SJSA1 (cell line): ENCODE results near the gene KIAA0930. TPM values are rescaled to one million over a fixed set of nuclear protein-coding genes. Genes with fewer than 3 reads are reported as not detected.

ENCODE experiments used
- DNase-seq, 2 experiments: peaks; one replicate each; pipeline ENCODE4 v3.0.0-alpha.2; 2015 to 2020; ENCODE audit warnings: low spot score in 2 of 2, low read depth in 1 of 2
- H3K27ac ChIP-seq: fragments of 250-450 bp; sonication (Bioruptor Pico); 2 replicates; pipeline ENCODE4 v1.5.1; 2020; ENCODE audit warnings: mild to moderate bottlenecking, moderate library complexity
- H3K27me3 ChIP-seq: fragments of 250-450 bp; sonication (Bioruptor Pico); replicated peaks from 2 replicates; pipeline ENCODE4 v1.5.1; 2020; ENCODE audit warnings: mild to moderate bottlenecking, moderate library complexity
- H3K36me3 ChIP-seq: fragments of 250-450 bp; sonication (Bioruptor Pico); 2 replicates; pipeline ENCODE4 v1.5.1; 2020; ENCODE audit warnings: mild to moderate bottlenecking
- H3K4me1 ChIP-seq: fragments of 250-450 bp; sonication (Bioruptor Pico); replicated peaks from 2 replicates; pipeline ENCODE4 v1.6.1; 2021; ENCODE audit warnings: mild to moderate bottlenecking
- H3K4me3 ChIP-seq: fragments of 250-450 bp; sonication (Bioruptor Pico); 2 replicates; pipeline ENCODE4 v1.5.1; 2020; ENCODE audit warnings: mild to moderate bottlenecking
- H3K9me3 ChIP-seq: fragments of 250-450 bp; sonication (Bioruptor Pico); replicated peaks from 2 replicates; pipeline ENCODE4 v1.5.1; 2020; ENCODE audit warnings: mild to moderate bottlenecking
- total RNA-seq: library from RNA; depleted of rRNA; stranded (reverse); fragments of >200 nt; shearing (Covaris generic); gene quantifications from 2 replicates; pipeline ENCODE4 v1.2.3, GENCODE V29; 2014

The KIAA0930 gene
- total RNA-seq, 1 experiment from 2014 or later: 192 TPM

- Histone ChIP-seq H3K4me1 (peaks cover 62% of the 10 kb centered on the region), H3K36me3 (peaks cover 52% of the 10 kb centered on the region), H3K27ac (no peak overlapping the region; the same call in 1 of the 2 replicates), H3K27me3 (no peaks in the 10 kb centered on the region), H3K4me3 (peak overlapping the region; percentile 37), H3K9me3 (no peaks in the 10 kb centered on the region)
- no peak for DNase-seq
Observed at GRCh38 chr22:45210577-45210976, 30.1 kb downstream of the KIAA0930 start.

- peaks cover 55% of the 10 kb centered on the region for H3K36me3 ChIP-seq
- H3K4me1 ChIP-seq: peaks cover 62% of the 10 kb centered on the region
- H3K4me3 ChIP-seq: no peak overlapping the region
- no peak overlapping the region; the same call in 1 of the 2 replicates for H3K27ac ChIP-seq
- no peaks in the 10 kb centered on the region for H3K9me3 ChIP-seq
- H3K27me3 ChIP-seq: no peaks in the 10 kb centered on the region
- no peak for DNase-seq
Observed at GRCh38 chr22:45210174-45210573, 30.5 kb downstream of the KIAA0930 start.

- H3K27me3 ChIP-seq: no peaks in the 10 kb centered on the region
- peak; percentile 82 to 92 for DNase-seq
- no peaks in the 10 kb centered on the region for H3K9me3 ChIP-seq
- no peak overlapping the region for H3K4me3 ChIP-seq
- peak overlapping the region; percentile 51; the same call in 1 of the 2 replicates for H3K27ac ChIP-seq
- H3K36me3 ChIP-seq: peaks cover 65% of the 10 kb centered on the region
- H3K4me1 ChIP-seq: peaks cover 65% of the 10 kb centered on the region
Observed at GRCh38 chr22:45208993-45209838, 31.5 kb downstream of the KIAA0930 start.

DNA sequence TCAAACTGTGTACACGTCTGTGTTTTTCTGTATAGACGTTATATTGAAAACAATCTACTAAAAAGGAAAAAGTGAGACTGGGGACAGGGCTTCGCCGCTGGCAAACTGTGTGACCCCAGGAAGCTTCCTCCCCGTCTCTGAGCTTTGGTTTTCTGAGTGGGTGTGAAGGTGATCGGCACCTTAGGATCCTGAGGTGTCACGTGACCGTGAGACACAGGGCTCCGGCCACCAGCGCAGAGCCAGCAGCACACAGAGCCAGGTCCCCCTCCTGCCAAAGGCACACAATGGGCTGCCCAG is 32.0 kb downstream of the KIAA0930 start:
- Histone ChIP-seq H3K4me3 (no peak overlapping the region), H3K36me3 (peaks cover 70% of the 10 kb centered on the region), H3K4me1 (peaks cover 66% of the 10 kb centered on the region), H3K9me3 (no peaks in the 10 kb centered on the region), H3K27me3 (no peaks in the 10 kb centered on the region), H3K27ac (peak overlapping the region; percentile 51; the same call in 1 of the 2 replicates)
- DNase-seq: no peak

DNA sequence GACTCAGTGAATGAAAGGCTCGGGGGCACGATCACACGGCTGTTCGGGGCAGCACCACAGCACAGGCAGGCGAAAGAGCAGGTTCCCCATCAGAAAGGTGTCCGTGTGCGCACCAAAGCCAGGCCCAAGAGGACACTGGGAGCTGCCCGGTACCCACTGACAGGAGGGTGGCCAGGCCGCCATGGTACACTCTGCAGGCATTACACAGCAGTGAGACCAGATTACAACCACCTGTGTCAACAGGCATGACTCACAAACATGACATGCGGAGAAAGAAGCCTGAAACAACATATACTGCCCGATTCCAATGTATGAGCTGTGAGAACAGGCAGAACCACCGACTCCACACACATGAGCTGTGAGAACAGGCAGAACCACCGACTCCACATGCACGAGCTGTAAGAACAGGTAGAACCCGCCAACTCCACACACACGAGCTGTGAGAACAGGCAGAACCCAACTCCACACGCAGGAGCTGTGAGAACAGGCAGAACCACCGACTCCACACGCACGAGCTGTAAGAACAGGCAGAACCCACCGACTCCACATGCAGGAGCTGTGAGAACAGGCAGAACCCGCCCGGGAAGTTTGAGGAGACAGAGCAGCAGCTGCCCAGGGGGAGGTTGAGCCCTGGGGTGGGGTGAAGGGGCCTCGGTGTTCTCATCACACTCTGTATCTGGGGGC is 32.6 kb downstream of the KIAA0930 start:
- no peak overlapping the region for H3K4me3 ChIP-seq
- peak overlapping the region; percentile 51 for H3K27ac ChIP-seq
- DNase-seq: peak; percentile 60 to 69
- peaks cover 76% of the 10 kb centered on the region for H3K36me3 ChIP-seq
- no peaks in the 10 kb centered on the region for H3K27me3 ChIP-seq
- peaks cover 66% of the 10 kb centered on the region for H3K4me1 ChIP-seq
- H3K9me3 ChIP-seq: no peaks in the 10 kb centered on the region

- Histone ChIP-seq H3K9me3 (no peaks in the 10 kb centered on the region), H3K36me3 (peaks cover 79% of the 10 kb centered on the region), H3K4me1 (peaks cover 67% of the 10 kb centered on the region), H3K27me3 (no peaks in the 10 kb centered on the region), H3K4me3 (no peak overlapping the region), H3K27ac (peak overlapping the region; percentile 51)
- peak in 1 of 2 experiments; percentile 45 for DNase-seq
Observed at GRCh38 chr22:45207533-45207932, 33.2 kb downstream of the KIAA0930 start.

DNA sequence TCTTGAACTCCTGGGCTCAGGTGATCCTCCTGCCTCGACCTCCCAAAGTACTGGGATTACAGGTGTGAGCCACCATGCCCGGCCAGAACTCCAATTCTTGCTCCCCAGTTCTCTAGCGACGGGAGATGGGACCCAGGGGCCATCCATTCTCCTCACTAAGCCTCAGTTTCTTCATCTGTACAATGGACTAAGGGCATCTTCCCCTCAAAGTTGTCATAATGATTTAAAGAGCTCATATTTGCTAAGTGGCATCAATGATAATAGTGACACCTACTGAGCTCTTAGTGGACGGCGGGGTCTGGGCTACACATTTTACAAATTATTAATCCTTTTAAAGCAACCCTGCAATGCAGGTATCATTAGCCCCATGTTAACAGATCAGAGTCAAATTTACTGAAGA is 34.5 kb downstream of the KIAA0930 start:
- H3K4me3 ChIP-seq: no peak overlapping the region
- peaks cover 78% of the 10 kb centered on the region for H3K36me3 ChIP-seq
- H3K9me3 ChIP-seq: no peaks in the 10 kb centered on the region
- DNase-seq: no peak
- H3K27me3 ChIP-seq: no peaks in the 10 kb centered on the region
- peaks cover 69% of the 10 kb centered on the region for H3K4me1 ChIP-seq
- H3K27ac ChIP-seq: no peak overlapping the region

- H3K9me3 ChIP-seq: no peaks in the 10 kb centered on the region
Observed at GRCh38 chr22:45205276-45205925, 35.3 kb downstream of the KIAA0930 start.

DNA sequence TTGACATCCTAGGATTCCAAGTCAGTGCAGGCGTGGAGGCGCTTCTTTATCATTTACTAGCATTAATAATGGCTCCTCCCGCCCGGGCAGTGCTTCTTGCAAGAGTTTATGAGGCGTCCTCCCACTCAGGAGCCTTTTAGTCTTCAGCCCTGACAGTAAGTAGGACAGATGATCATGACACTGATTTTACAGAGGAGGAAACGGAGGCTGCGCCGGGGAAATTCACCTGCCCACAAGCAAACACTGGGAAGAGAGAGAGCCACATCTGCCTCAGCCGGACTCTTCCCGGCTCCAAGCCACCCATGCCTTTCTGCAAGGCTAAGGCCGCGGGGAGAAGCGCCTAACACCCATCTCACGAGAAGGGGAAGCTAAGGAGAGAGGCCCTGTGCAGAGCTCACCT is 35.9 kb downstream of the KIAA0930 start:
- Histone ChIP-seq H3K9me3 (no peaks in the 10 kb centered on the region), H3K36me3 (peaks cover 72% of the 10 kb centered on the region), H3K4me3 (no peak overlapping the region), H3K4me1 (peaks cover 69% of the 10 kb centered on the region), H3K27ac (no peak overlapping the region), H3K27me3 (no peaks in the 10 kb centered on the region)
- DNase-seq: no peak

More at GRCh38 chr22:45205276-45205925, 35.3 kb downstream of the KIAA0930 start:
- peaks cover 72% of the 10 kb centered on the region for H3K36me3 ChIP-seq
- no peaks in the 10 kb centered on the region for H3K27me3 ChIP-seq
- H3K27ac ChIP-seq: no peak overlapping the region
- no peak overlapping the region for H3K4me3 ChIP-seq
- no peak for DNase-seq
- H3K4me1 ChIP-seq: peaks cover 69% of the 10 kb centered on the region

- Histone ChIP-seq H3K4me3 (no peak overlapping the region), H3K27me3 (no peaks in the 10 kb centered on the region), H3K9me3 (no peaks in the 10 kb centered on the region), H3K4me1 (peaks cover 69% of the 10 kb centered on the region), H3K36me3 (peaks cover 72% of the 10 kb centered on the region), H3K27ac (peak overlapping the region; percentile 100)
- no peak for DNase-seq
Observed at GRCh38 chr22:45204241-45204640, 36.5 kb downstream of the KIAA0930 start.

DNA sequence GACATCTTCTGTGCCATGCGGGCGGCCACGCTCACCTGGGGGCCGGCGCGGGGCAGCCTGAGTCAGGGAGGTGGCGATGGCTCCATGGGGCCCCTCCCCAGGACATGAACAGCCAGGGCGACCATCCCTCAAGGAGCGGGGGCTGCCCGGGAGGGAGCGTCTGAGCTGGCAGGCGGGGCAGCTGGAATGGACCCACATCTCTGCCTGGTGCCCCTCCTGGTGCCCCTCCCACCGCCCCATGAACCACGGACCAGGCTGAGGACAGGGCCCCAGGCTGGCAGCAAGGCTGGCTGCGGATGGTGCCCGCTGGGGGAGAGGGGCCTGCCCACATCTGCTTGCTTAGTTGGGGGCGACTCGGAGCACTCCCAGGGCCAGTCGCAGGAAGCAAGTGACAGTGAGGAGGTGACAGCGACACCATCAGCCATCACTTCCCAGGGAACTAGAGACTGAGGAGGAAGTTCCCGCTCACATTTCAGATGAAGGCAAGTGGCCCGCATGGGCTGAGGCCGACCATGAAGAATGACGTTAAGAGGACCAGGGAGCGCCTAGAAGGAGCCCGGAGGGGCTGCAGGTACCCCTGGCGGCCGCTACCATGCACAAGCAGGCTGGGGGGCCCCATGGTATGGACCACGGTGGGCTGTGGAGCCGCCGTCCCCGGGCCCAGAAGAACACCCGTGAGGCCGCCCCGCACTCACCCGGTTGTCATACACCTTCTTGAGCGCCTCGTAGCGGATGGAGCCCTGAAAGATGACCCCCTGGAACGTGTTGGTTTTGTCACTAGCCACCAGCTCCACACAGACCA is 37.3 kb downstream of the KIAA0930 start:
- Histone ChIP-seq H3K27me3 (no peaks in the 10 kb centered on the region), H3K9me3 (no peaks in the 10 kb centered on the region), H3K4me3 (no peak overlapping the region), H3K36me3 (peaks cover 72% of the 10 kb centered on the region), H3K4me1 (peaks cover 62% of the 10 kb centered on the region), H3K27ac (peak overlapping the region; percentile 100)
- DNase-seq: no peak

DNA sequence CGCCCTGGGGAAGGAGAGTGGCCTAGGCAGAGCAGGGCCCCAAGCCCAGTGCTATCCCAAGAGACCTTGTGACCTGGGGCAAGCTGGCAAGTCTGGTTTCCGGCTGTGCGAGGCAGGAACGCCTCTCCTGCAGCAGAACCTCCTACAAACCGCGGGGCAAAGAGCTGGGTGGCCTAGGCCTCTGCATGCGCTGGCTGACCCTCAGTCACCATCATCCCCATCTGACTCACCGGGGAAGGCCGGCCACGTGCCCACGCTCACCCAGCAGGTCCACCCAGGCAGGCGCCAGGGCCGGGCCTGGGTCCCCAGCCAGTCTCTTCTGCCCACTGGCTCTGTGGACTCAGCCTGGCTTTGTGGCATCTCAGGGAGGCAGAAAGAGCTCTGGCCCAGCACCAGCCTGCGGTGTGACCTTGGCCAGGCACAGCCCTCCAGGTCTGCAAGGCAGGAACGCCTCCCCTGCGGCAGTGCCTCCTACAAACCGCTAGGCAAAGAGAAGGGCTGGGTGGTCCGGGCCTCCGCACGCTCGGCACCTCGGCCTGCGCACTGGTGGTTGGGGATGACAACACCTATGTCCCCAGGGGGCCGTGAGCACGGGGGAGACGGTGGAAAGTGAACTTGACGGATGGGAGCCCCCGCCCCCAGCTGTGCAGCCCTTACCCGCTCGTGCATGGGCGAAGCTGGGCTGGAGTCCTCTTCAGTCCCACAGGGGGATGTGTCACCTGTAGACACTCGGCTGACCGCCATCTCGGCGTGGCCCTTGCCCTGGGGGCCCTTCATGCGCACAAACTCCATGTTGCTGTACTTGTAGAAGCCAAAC is 38.2 kb downstream of the KIAA0930 start:
- peak; percentile 100 for DNase-seq
- Histone ChIP-seq H3K27ac (peak overlapping the region; percentile 100), H3K27me3 (no peaks in the 10 kb centered on the region), H3K9me3 (no peaks in the 10 kb centered on the region), H3K36me3 (peaks cover 74% of the 10 kb centered on the region), H3K4me1 (peaks cover 54% of the 10 kb centered on the region), H3K4me3 (no peak overlapping the region)
